ENCODE data around the gene WBP1. TPM values are rescaled to one million over a fixed set of nuclear protein-coding genes. Genes with fewer than 3 reads are reported as not detected.
A peak's percentile ranks its signal among the peaks of the same experiment; 100 is the strongest.
"Not testable (repeated sequence)": the region's sequence is repeated elsewhere in the genome, so short reads cannot be mapped to it uniquely, and the experiment has no call there.

WBP1 gene
- polyA plus RNA-seq, 1 donor = 75.4 TPM

DNA sequence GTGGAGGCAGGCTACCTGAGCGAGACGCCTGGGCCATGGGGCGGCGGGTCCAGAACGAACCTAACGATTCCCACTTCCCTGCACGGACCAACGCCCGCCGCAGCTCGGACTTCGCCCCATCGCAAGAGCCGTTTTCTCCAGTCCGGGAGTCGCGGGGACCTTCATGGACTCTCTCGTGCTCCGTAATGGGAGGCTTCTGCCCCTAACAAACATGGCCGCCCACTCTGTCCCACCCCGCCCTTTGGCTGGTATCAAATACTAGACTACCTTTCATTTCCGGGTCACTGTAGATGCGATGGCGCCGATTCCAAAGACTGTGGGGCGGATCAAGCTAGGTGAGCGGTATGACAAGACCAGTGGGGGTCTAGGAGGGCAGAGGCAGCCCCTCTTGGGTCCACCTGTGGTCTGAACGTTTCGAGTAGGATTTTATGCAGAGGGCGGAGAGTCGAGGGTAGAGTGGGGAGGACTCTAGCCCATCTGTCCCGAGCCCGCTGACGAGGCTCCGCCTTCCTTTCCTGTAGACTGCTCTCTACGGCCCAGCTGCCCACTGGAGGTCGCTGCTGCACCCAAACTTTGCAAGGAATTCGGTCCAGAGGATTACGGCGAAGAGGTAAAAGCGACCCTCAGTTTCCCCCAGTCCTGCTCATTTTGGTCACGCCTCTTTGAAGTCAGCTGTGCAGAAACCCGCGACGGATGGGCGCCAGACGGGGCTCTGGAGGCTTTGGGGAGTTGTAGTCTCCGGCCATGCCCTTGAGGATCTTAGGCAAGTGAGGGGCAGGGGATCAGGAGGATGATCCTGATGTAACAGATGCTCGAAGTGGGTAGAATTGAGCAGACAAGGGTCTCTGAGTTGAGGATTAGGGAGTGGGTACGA is 24.8 kb downstream of the WBP1 start, which contains the start of the genes CCDC142 and TTC31:
Gene CCDC142 (minus strand): TSS at position 198 of the 874 bp plus-strand sequence. CDS start 161 bp downstream, at position 37.
Gene TTC31 (plus strand): TSS at position 281 of the 874 bp plus-strand sequence. CDS start 15 bp downstream, at position 296.
- peaks cover 24% of the 10 kb centered on the region for H3K36me3 ChIP-seq (ENCODE audit: control insufficient read depth, insufficient read depth, low read length)
- peak within 1 kb of the TSS; percentile 85 for H3K4me3 ChIP-seq (ENCODE audit: low read length)
- peaks cover 20% of the 10 kb centered on the region for H3K4me1 ChIP-seq (ENCODE audit: control insufficient read depth, insufficient read depth, low read length)
- peak within 1 kb of the TSS; percentile 89 for H3K27ac ChIP-seq (ENCODE audit: low read length)
- 0% methylated on average over 4 of the region's 50 CpGs for WGBS (ENCODE audit: insufficient coverage, low lambda C conversion rate)
- DNase-seq = peak; percentile 97 to 99
- H3K9me3 ChIP-seq (ENCODE audit: control insufficient read depth, low read depth, low read length) = no peaks in the 10 kb centered on the region
- H3K27me3 ChIP-seq (ENCODE audit: control insufficient read depth, insufficient read depth, low read length) = no peaks in the 10 kb centered on the region

DNA sequence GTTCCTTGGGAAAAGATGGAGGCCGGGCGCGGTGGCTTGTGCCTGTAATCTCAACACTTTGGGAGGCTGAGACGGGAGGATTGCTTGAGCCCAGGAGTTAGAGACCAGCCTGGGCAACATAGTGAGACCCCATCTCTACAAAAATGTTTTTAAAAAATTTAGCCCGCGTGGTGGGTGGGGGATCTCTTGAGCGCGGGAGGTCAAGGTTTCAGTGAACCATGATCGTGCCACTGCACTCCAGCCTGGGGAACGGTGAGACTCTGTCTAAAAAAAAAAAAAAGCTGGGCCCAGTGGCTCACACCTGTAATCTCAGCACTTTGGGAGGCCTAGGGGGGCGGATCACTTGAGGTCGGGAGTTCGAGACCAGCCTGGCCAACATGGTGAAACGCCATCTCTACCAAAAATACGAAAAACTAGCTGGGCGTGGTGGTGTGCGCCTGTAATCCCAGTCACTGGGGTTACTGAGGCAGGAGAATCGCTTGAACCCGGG is 25.5 kb downstream of the WBP1 start:
- H3K27me3 ChIP-seq (ENCODE audit: control insufficient read depth, insufficient read depth, low read length); DNase-seq; H3K9me3 ChIP-seq (ENCODE audit: control insufficient read depth, low read depth, low read length): not testable (repeated sequence)
- Histone ChIP-seq H3K4me3 (ENCODE audit: low read length) (peak overlapping the region; percentile 85), H3K36me3 (ENCODE audit: control insufficient read depth, insufficient read depth, low read length) (peaks cover 27% of the 10 kb centered on the region), H3K27ac (ENCODE audit: low read length) (peak overlapping the region; percentile 89), H3K4me1 (ENCODE audit: control insufficient read depth, insufficient read depth, low read length) (peaks cover 27% of the 10 kb centered on the region)
- WGBS (ENCODE audit: insufficient coverage, low lambda C conversion rate) = no CpG with 5 or more reads among the region's 19 CpGs

DNA sequence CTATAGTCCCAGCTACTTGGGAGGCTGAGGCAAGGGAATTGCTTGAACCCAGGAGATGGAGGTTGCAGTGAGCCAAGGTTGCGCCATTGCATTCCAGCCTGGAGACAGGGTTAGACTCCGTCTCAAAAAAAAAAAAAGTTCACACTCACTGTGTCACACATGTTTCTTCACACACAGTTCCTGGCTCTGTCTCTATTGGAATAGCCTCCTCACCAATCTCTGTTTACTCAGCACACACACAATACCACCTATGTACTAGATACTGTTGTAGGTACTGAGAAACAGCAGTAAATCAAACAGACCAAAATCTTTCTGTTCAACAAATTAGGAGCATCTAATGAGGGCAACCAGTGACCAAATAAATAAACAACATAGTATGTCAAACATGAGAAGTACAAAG is 27.9 kb downstream of the WBP1 start:
- no peak for DNase-seq
- no peaks in the 10 kb centered on the region for H3K27me3 ChIP-seq (ENCODE audit: control insufficient read depth, insufficient read depth, low read length)
- H3K36me3 ChIP-seq (ENCODE audit: control insufficient read depth, insufficient read depth, low read length) = peaks cover 30% of the 10 kb centered on the region
- no peak overlapping the region for H3K27ac ChIP-seq (ENCODE audit: low read length)
- no peaks in the 10 kb centered on the region for H3K9me3 ChIP-seq (ENCODE audit: control insufficient read depth, low read depth, low read length)
- H3K4me3 ChIP-seq (ENCODE audit: low read length) = no peak overlapping the region
- no CpG with 5 or more reads among the region's 2 CpGs for WGBS (ENCODE audit: insufficient coverage, low lambda C conversion rate)
- H3K4me1 ChIP-seq (ENCODE audit: control insufficient read depth, insufficient read depth, low read length) = peaks cover 41% of the 10 kb centered on the region

DNA sequence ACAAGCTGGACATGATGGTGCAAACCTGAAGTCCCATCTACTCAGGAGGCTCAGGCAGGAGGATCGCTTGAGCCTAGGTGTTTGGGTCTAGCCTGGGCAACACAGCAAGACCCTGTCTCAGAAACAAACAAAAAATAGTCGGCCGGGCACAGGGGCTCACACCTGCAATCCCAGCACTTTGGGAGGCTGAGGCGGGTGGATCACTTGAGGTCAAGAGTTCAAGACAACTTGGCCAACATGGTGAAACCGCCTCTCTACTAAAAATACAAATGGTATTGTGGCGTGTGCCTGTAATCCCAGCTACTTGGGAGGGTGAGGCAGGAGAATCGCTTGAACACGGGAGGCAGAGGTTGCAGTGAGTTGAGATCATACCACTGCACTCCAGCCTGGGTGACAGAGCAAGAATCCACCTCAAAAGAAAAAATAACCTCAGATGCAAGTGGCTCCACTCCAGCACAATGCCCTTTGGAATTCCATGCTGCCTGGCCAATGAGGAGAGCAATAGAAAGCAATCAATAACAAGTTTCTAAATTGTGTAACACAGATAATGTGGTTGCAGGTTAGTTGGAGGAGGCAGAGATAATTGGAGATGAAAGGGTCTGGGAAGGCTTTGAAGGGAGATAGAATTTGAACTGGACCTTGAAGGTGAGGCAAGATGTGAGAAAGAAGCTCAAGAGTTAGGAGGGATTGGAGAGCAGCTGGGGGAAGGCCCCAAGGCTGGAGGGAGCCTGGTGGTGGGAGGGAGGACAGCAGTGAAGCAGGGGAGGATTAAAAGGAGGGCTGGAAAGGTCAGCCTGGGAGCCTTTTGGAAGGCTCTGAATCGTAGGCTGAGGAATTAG is 30.6 kb downstream of the WBP1 start:
- DNase-seq = peak; percentile 91 to 97
- H3K4me3 ChIP-seq (ENCODE audit: low read length) = no peak overlapping the region
- H3K4me1 ChIP-seq (ENCODE audit: control insufficient read depth, insufficient read depth, low read length) = peaks cover 55% of the 10 kb centered on the region
- peak overlapping the region; percentile 88 for H3K27ac ChIP-seq (ENCODE audit: low read length)
- peaks cover 56% of the 10 kb centered on the region for H3K36me3 ChIP-seq (ENCODE audit: control insufficient read depth, insufficient read depth, low read length)
- no CpG with 5 or more reads among the region's 9 CpGs for WGBS (ENCODE audit: insufficient coverage, low lambda C conversion rate)
- H3K27me3 ChIP-seq (ENCODE audit: control insufficient read depth, insufficient read depth, low read length) = no peaks in the 10 kb centered on the region
- no peaks in the 10 kb centered on the region for H3K9me3 ChIP-seq (ENCODE audit: control insufficient read depth, low read depth, low read length)

DNA sequence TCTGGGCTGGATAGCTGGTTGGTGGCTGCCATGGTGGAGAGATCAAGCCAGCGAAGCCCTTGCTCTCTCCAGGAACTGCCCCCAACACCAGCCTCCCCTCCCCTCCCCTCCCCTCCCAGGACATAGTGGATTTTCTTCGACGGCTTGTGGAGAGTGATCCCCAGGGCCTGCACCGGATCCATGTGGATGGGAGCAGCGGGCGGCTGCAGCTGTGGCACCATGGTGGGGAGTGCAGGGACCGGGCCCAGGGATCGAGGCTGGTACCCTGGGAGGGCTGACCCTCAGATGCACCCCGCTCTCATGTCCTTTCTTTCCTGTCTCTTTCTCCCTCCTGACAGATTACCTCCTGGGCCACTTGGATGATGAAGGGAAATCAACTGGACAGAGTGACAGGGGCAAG is 31.7 kb downstream of the WBP1 start:
- Histone ChIP-seq H3K36me3 (ENCODE audit: control insufficient read depth, insufficient read depth, low read length) (peaks cover 61% of the 10 kb centered on the region), H3K9me3 (ENCODE audit: control insufficient read depth, low read depth, low read length) (no peaks in the 10 kb centered on the region), H3K4me1 (ENCODE audit: control insufficient read depth, insufficient read depth, low read length) (peaks cover 55% of the 10 kb centered on the region), H3K4me3 (ENCODE audit: low read length) (no peak overlapping the region), H3K27ac (ENCODE audit: low read length) (peak overlapping the region; percentile 88), H3K27me3 (ENCODE audit: control insufficient read depth, insufficient read depth, low read length) (no peaks in the 10 kb centered on the region)
- WGBS (ENCODE audit: insufficient coverage, low lambda C conversion rate) = no CpG with 5 or more reads among the region's 9 CpGs
- no peak for DNase-seq

DNA sequence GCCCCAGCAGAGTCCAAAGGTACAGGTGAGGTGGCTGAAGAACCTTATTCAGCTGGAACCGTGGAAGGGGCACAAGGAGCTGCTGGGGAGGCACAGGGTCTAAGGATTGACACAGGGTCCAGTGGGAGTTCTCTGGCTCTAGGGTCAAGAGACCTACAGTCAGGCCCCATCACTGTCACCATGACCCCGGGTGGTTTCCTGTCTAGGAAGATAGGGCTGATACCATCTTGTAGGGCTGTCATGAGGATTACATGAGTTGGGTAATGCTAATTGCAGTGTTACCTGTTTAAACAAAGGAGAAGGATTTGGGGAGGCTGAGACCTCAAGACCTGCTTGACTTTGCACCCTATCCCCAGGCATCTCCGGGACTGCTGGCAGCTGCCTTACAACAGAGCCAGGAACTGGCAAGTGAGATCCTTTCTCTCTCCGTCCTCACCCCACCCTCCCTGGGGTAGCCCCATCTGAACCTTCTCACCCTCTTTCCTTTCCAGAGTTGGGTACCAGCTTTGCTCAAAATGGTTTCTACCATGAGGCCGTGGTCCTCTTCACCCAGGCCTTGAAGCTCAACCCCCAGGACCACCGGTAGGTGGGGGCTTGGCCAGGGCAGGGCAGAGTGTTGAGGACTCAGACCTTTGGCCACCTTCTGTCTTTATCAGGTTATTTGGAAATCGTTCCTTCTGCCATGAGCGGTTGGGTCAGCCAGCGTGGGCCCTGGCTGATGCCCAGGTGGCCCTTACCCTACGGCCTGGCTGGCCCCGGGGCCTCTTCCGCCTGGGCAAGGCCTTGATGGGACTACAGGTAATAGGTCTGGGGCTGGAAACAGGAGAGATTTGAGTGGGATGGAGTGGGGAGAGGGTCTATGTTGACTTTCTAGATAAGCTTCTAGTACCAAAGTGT is 33.7 kb downstream of the WBP1 start:
- no peak overlapping the region for H3K4me3 ChIP-seq (ENCODE audit: low read length)
- peak in 1 of 2 donors; percentile 81 for DNase-seq
- peaks cover 68% of the 10 kb centered on the region for H3K4me1 ChIP-seq (ENCODE audit: control insufficient read depth, insufficient read depth, low read length)
- WGBS (ENCODE audit: insufficient coverage, low lambda C conversion rate) = no CpG with 5 or more reads among the region's 12 CpGs
- H3K27ac ChIP-seq (ENCODE audit: low read length) = peak overlapping the region; percentile 88
- H3K9me3 ChIP-seq (ENCODE audit: control insufficient read depth, low read depth, low read length) = no peaks in the 10 kb centered on the region
- H3K36me3 ChIP-seq (ENCODE audit: control insufficient read depth, insufficient read depth, low read length) = peaks cover 55% of the 10 kb centered on the region
- no peaks in the 10 kb centered on the region for H3K27me3 ChIP-seq (ENCODE audit: control insufficient read depth, insufficient read depth, low read length)

DNA sequence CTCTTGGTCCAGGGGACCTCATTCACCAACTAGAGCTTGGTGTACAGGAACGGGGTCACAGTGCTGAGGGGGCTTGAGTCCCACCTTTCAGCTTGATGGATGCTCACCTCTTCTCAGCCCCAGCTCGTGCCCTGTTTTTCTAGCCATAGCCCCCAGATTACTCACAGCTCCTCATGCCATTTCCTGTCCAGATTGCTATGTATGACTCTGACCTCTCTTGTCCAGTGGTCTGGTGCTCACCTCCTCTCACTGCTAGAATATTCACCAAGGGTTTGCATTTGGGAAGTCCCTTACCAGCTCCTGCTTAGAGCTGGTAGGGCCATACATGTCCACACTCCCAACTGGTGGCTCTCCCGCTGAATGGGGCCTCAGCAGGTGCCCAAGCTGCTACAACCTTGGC is 35.3 kb downstream of the WBP1 start:
- H3K4me1 ChIP-seq (ENCODE audit: control insufficient read depth, insufficient read depth, low read length) = peaks cover 73% of the 10 kb centered on the region
- no CpG with 5 or more reads among the region's 3 CpGs for WGBS (ENCODE audit: insufficient coverage, low lambda C conversion rate)
- H3K9me3 ChIP-seq (ENCODE audit: control insufficient read depth, low read depth, low read length) = peaks cover 4% of the 10 kb centered on the region
- H3K4me3 ChIP-seq (ENCODE audit: low read length) = no peak overlapping the region
- no peak for DNase-seq
- H3K27me3 ChIP-seq (ENCODE audit: control insufficient read depth, insufficient read depth, low read length) = peaks cover 14% of the 10 kb centered on the region
- H3K27ac ChIP-seq (ENCODE audit: low read length) = no peak overlapping the region
- peaks cover 49% of the 10 kb centered on the region for H3K36me3 ChIP-seq (ENCODE audit: control insufficient read depth, insufficient read depth, low read length)

DNA sequence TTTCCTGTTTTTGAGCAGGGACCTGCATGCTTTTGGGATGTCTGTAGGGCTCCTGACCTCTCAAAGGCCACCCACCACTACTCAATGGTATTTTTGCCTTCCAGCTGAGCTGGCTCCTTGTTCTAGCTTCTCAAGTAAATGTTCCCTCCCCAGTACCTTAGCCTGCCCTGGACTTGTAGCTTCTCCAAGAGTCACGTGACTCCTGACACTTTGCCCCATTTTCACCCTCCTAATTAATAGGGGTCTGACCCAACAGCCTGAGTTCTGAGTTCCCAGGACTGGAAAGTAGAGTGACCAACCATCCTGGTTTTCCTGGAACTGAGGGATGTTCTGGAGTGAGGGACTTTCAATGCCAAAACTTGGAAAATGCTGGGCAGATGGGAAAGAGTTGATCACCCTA is 37.2 kb downstream of the WBP1 start:
- Histone ChIP-seq H3K27ac (ENCODE audit: low read length) (no peak overlapping the region), H3K4me3 (ENCODE audit: low read length) (no peak overlapping the region), H3K36me3 (ENCODE audit: control insufficient read depth, insufficient read depth, low read length) (peaks cover 43% of the 10 kb centered on the region), H3K9me3 (ENCODE audit: control insufficient read depth, low read depth, low read length) (peaks cover 6% of the 10 kb centered on the region), H3K27me3 (ENCODE audit: control insufficient read depth, insufficient read depth, low read length) (peaks cover 33% of the 10 kb centered on the region), H3K4me1 (ENCODE audit: control insufficient read depth, insufficient read depth, low read length) (peaks cover 58% of the 10 kb centered on the region)
- DNase-seq = no peak
- WGBS (ENCODE audit: insufficient coverage, low lambda C conversion rate) = no CpG with 5 or more reads among the region's 1 CpG

GRCh38 chr2:74496997-74497776 is 38.9 kb downstream of the WBP1 start:
- H3K27ac ChIP-seq (ENCODE audit: low read length) = peak overlapping the region; percentile 97
- H3K9me3 ChIP-seq (ENCODE audit: control insufficient read depth, low read depth, low read length) = peaks cover 6% of the 10 kb centered on the region
- no CpG with 5 or more reads among the region's 19 CpGs for WGBS (ENCODE audit: insufficient coverage, low lambda C conversion rate)
- H3K4me3 ChIP-seq (ENCODE audit: low read length) = peak overlapping the region; percentile 74
- DNase-seq = peak in 1 of 2 donors; percentile 73
- H3K36me3 ChIP-seq (ENCODE audit: control insufficient read depth, insufficient read depth, low read length) = peaks cover 27% of the 10 kb centered on the region
- H3K27me3 ChIP-seq (ENCODE audit: control insufficient read depth, insufficient read depth, low read length) = peaks cover 44% of the 10 kb centered on the region
- peaks cover 45% of the 10 kb centered on the region for H3K4me1 ChIP-seq (ENCODE audit: control insufficient read depth, insufficient read depth, low read length)

Measured in large intestine (tissue), 3 donors.